IPS DF 19.7 (cell line): Measurements from ENCODE around the gene ZBTB24.
"Not testable (repeated sequence)": the region's sequence is repeated elsewhere in the genome, so short reads cannot be mapped to it uniquely, and the experiment has no call there.

Experiments
- DNase-seq: peaks from one replicate; pipeline ENCODE4 v3.0.0-alpha.2; 2013; ENCODE audit warnings: low read depth, low spot score

ZBTB24 gene

DNA sequence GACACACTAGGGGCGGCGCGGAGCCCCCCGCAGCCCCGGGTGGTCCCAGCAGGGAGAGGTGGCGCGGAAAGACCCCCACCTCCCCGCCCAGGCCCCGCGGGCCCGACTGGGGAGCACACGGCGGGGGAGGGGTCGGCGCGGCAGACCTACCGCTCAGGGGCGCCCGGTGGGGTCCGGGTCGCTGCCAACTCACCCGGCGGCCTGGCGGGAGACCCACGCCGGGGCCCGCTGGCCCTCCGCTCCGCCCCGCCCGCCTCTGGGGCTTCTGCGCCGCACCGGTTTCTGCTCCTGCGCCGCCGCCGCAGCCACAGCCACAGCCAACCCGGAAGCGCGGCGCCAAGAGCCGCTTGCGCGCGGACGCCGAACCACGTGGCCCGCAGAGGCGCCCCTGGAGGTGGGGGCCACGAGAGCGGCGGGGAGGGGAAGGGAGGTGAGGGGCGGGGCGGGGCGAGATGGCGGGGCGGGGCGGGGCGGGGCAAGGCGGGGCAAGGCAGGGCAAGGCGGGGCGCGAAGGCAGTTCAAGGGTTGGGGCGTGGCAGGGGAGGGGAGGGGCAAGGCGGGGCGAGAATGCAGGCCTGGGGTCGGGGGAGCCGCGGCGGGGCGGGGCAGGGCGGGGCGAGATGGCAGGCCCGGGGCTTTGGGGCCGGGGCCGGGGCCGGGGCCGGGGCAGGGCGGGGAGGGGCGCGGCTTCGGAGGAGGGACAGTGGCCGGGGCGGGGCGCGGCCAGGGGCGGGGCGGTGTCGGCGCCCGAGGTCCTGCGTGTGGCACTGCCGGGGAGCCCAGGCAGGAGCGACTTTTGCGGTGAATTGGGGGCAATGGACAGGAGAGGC, at the start of gene ZBTB24:
Gene ZBTB24, minus strand, starts transcription at position 315 of the 830 bp plus-strand sequence. CDS start 1,193 bp downstream, outside the sequence.
- no peak for DNase-seq

DNA sequence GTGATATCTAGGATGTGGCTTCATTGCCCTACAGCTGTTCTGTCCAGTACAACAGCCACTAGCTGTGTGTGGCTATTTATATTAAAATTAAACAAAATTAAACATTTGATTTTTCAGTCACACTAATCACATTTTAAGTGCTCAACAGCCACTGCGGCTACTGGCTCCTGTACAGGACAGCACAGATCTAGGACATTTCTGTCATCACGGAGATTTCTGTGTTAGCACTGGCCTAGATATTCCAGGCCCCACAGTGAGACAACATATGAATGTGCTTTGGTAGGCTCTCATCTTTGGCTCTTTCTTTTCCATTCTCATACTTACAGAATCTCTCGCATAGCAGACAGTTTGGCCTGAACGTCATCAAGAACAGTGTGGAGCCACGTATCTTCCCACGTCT, 48.4 kb upstream of the ZBTB24 start:
- DNase-seq: no peak

DNA sequence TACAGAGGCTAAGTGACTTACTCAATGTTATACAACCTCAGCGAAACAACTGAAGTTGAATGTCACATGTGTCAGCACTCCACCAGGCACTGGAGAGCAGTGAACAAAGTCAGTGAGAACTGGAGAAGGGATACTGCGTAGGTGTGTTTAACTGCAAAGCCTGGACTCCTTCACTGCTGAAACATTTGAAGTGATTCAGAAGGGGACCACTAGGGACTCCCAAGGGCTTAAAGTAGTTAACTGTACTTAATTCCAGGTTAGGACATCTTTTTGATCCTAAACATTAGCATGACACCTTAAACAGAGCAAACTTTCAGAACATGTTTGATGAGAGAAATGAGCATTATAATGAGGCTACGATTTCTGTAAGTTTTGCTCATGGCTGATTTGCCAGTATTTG, 45.0 kb upstream of the ZBTB24 start:
- DNase-seq: no peak

DNA sequence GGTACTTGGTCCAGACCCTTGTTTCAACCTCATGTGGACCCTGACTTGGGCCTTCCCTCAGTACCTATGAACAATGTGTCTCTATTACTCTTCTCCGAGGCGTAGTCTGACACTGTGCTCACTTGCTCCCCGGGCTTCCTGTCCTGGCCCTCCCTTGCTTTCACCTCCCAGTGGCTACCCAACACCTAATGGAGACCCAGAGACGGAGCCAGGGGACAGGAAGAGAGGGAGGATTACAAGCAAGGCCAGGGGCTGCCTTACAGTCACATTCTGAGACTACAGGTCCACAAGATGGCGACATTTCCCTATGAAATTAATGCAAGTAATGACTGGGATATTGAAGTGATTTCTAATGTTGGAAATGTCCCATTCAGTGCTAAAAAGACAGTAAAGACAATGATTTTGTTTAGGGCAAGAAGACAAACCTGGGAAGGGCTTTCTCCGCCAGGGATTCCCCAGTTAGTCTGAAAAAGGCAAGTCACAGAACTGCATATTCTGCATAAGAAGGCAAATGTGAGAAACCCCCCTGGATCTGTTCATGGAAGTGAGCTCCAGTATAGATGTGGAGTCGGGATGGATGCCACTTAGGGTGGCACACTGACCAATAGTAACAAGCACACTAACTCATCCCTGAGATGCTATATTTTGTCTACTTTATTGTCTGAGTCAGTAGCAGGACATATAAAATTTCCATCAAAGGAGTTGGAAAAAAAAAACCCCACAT, 44.0 kb upstream of the ZBTB24 start:
- peak; percentile 48 for DNase-seq

DNA sequence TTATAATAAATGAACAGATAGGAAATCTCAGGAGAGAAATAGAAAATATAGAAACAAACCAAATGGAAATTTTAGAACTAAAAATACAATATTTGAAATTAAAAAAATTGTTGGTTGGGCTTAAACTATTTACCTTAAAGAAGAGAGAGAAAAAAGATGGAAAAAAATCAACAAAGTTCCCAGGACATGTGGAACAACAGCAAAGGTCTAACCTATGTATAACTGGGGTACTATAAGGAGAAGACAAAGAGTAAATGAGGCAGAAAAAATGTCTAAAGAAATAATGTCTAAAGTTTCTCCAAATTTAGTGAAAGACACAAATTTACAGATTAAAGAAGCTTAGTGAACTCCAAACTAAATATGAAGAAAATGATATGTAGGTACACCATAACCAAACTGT, 41.1 kb upstream of the ZBTB24 start:
- DNase-seq: no peak

DNA sequence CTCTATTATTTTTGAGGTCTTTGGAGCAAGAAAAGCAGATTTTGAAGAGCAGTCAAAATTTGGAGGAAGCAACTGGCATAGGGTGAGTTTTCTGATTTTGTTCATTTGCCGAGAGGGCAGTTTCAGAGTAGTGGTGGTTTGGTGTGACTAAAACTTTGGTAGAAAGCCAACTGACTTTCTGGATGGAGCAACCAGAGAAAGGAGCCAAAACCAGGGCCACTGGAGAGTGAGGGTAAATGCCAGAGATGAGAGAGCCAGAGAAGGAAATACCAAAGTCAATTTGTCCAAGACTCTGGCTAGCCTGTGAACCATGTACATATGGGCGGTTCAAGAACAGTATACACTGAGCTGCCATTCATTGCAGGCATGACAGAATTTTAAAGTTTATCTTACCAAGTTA, 40.5 kb upstream of the ZBTB24 start:
- no peak for DNase-seq

DNA sequence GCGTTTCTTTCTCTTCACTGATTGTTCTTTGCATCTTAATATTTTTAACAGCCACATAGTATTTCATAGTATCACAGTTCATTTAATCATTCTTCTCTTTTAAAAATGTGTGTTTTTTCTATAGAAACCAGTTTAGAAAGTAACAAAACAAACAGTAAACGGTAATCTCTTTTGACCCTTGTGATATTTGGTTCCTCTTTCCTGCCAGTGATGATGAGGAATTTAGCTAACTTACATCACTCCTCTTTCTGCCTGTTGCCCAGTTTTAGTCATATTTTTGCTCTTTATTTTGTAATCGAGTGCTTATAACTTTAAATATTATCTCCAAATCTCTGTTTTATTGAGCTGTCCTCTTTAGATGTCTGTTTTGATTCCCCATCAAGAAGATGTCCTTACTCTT, 38.1 kb upstream of the ZBTB24 start:
- no peak for DNase-seq

DNA sequence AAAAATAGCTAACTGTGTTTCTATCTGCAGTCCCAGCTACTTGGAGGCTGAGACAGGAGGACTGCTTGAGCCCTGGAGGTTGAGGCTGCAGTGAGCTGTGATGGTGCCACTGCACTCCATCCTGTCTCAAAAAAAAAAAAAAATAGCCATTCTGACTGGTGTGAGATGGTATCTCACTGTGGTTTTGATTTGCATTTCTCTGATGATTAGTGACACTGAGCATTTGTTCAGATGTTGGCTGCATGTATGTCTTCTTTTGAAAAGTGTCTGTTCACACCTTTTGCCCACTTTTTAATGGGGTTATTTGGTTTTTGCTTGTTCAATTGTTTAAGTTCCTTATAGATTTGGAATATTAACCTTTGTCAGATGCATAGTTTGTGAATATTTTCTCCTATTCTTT, 36.6 kb upstream of the ZBTB24 start:
- not testable (repeated sequence) for DNase-seq

DNA sequence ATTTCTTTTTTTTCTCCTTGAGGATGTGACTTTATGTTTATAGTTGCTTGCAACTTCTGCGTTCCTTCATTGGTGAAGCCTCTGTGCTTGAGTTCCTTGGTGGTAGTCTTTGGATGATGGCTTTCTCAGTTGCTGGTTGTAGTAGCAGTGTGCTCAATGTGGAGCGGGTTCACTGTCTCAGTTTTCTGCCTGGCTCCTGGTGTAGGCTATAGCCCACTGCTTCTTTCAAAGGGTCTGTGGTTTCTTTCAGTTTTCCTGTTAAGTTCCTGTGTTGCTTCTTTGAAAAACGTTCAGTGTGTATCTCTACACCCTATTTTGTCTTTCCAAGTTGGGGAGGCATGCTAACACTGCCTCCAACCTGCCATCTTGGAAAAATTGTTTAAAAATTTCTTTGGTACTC, 33.9 kb upstream of the ZBTB24 start:
- DNase-seq: no peak

DNA sequence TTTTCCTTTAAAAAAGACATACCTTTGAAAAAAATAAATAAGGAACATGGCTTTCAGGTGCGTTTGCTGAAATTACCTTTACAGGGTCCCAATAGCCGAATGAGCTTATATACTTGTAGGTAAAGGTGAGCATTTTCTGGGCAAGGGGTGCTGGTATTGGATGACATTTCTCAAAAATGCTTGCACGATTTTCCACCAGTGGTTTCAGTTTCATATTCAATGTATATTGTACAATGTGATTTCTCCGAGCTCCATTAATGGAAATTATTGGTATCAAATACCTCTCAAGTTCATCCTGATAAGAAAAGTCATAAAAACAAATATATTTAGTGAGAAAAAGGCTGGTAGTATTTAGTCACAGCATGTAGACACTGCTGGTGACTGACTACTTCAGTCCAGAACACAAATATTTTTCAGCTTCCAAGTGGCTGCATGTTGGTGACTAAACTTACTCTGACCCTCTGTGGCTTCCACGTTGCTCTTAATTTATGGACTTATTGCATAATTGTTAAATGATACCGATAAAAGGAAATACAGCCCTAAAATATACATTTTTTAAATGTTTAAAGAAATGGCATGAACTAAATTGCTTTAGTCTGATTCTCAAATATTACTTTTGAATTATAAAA, 32.9 kb upstream of the ZBTB24 start:
- no peak for DNase-seq

DNA sequence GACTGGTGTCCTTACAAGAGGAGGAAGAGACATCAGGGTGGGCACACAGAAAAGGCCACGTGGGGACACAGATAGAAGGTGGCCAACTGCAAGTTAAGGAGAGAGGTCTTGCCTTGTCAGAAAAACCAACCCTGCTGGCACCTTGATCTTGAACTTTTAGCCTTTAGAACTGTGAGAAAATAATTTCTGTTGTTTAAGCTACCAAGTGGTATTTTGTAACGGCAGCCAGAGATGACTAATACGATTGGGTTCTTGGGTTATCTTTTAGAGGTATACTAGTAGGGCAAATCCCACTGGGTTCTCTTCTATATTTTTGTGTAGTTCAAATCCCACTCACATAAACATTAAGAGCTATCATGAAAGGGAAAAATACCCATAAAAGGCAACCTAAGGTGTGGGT, 31.9 kb upstream of the ZBTB24 start:
- no peak for DNase-seq

DNA sequence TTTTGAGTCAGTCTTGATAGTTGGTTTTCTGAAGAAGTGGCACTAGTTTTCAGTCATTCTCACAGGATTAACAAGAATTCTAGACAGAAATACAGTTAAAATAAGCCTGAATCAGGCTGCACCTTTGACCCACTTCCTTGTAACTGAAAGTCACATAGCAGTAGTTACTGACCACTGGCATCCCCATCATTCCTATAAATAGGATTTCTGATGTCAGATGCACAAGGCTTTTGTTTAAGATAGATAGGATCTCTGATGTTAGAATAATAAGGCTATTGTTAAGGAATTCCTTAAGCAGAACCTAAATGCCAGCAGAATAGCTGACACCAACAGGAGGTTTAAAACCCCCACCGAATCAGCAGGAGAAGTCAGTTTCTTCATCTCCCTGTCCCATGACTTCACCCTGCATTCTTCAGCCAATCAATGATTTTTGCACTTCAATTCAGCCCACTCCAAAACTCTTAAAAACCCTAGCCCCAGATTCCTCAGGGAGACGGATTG, 30.6 kb upstream of the ZBTB24 start:
- DNase-seq: peak; percentile 80

DNA sequence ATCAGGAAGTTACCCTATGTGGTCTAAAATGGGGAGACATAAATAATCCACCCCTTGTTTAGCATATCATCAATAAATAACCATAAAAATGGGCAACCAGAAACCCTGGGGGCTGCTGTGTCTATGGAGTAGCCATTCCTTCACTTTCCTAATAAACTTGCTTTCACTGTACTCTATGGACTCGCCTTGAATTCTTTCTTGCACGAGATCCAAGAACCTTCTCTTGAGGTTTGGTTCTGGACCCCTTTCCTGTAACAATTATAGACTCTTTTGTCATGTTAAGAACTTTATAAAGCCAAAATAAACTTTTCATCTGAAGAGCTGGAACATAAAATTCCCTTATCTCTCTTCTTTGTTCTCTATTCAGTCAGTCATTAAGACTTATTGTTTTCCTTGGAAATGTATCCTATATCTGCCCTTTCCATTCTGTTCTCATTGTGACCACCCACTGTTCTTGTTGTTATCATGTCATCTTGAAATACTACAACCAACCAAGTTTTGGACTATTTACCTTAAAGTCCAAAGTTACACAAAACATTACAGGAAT, 29.3 kb upstream of the ZBTB24 start:
- DNase-seq: no peak

DNA sequence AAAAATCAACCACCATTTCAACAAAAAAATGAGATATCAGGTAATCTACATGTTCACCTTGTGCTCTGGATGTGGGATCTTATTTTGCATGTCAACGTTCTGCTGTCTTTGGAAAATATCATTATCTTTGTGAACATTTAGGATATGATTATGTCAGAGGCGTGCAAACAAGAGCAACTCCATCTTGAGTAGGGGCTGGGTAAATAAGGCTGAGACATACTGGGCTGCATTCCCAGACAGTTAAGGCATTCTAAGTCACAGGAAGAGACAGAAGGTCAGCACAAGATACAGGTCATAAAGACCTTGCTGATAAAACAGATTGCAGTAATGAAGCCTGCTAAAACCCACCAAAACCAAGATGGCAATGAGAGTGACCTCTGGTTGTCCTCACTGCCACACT, 28.8 kb upstream of the ZBTB24 start:
- no peak for DNase-seq

DNA sequence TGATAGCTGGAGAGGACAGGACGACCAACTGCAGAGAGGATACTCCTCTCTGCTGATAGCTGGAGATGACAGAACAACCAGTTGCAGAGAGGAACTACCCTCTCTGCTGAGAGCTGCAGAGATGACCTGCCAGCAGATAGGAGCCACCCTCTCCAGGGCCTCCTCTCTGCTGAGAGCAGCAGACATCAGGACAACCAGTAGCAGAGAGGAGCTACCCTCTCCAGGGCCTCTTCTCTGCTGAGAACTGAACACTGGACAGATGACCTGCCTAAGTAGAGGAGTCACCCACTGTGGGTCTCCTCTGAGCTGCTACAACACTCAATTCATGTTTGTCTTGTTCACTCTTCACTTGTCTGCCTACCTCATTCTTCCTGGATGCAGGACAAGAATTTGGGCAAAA, 27.3 kb upstream of the ZBTB24 start:
- DNase-seq: no peak

DNA sequence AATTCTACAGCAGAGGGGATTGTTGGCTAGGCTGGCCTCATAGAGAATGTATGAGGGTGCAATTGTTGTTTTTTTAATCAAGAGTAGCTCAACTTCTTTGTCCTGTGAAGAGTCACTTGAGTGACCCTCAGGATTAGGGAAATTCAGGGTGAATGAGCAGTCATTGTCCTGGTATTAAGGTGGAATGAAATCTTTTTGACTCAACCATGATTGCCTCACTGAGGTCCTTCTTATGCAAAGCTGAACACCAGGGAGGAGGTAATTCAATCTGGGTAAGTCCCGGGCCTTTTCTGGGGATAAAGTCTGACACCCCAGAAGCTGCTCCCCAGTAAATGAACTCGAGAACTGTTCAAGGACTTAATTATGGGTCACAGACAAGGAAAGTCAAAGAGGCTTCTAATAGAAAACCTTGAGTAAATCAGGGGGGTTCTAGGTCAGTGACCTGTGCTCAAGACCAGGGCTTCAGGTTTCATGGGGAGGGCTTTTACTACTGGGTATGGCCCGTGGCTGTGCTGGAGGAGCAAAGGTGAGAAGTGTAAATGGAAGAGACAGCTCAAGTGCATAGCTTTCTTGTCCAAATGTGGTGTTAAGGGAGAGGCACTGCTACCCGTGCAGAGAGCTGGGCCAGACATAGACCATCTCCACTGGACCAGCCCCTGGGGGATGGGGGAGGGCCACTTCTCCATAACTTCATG, 25.3 kb upstream of the ZBTB24 start:
- no peak for DNase-seq

DNA sequence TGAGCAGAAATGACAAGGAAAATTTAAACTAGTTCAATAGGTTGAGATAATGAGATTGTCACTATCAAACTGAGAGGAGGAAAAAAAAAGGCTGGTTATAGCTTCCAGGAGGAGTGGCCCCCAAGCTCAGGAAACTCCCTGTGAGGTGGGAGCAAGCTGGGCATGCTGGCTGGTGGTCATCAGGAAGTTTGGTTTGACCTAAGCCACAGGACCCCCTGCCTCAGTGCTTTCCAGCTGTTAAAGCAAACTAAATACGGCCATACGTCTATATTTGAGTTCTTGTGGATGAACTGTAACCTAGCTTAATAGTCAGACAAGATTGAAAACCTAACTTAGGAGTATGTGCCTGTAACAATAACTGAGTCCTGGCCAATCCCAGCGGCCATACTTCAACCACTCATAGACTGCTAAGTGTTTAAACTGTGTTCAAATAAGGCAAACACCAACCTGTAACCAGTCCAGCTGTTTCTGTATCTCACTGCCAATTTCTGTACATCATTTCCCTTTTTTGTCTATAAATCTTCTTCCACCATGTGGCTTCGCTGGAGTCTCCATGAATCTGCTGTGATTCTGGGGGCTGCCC, 24.6 kb upstream of the ZBTB24 start:
- no peak for DNase-seq

DNA sequence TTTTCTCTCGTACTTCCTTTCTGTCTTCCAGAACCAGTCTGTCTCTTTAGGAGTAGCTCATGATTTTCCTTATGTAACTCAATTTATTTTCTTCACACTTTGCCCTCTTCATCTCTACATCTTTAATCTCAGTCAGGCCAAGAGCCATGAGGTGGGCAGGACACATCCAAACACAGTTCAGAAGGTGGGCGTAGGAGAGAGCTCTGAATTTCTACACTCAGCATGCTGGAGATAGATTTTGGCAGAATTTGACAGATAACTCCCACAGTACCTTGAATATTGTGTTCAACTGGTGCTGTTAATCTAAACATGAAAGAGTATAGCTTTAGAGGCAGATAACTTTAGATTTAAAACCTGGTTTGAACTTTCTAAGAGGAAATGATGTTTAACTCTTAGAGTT, 23.8 kb upstream of the ZBTB24 start:
- no peak for DNase-seq

DNA sequence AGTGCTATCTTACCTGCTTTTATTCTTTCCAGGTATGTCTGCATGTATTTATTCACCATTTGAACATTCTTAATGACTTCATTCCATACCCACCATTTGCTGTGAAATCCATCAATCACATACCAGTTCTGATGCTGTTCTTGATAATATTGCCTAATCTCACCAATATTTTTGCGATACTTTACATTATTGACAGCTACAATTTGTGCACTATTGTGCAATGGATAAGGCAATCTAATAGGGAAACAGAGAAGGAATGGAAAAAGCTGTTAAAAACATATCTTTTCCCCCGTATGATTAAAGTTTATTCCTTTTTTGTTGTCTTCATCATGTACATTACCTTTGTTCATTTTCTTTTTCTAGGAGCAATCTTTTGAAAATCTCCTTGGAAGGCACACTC, 23.3 kb upstream of the ZBTB24 start:
- no peak for DNase-seq

DNA sequence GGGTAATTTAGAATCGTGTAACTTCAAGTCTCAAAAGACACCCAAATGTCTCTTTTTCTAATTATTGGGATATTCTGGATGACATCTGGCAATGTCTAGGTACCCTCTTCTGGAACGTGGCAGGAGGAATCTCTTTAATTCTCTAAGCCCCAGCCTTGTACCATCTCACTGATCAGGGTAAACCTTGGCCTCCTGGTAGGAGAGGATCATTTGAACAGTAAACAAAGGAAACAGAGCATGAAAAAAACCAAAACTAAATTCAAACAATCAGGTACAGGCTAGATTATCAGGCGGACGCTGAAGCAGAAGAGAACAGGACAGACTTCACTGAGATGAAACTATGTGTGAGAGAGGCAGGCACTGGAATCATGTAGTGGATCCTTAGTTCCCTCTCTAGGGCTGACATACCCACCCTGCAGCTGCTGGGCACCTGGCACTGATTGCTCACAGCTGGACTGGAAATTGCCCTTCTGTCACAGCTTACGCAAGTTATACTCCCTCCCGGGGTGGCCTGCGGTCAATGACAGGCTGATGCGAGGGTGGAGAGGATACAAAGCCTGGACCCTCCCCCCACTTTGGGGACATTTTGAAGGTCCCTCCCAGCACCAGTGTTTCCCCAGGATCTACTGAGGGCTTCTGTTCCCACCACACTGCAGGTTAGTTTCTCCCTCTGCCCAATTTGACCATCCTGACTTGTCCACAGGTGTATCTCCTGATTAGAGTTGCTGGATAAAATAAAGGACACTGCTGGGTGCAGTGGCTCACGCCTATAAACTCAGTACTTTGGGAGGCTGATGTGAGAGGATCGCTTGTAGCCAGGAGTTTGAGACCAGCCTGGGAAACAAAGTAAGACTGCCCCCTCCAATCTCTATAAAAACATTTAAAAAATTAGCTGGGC, 20.6 kb upstream of the ZBTB24 start:
- no peak for DNase-seq
